ENCODE data around the gene KIF24. TPM values are rescaled to one million over a fixed set of nuclear protein-coding genes. Genes with fewer than 3 reads are reported as not detected.
"Not testable (repeated sequence)": the region's sequence is repeated elsewhere in the genome, so short reads cannot be mapped to it uniquely, and the experiment has no call there.

Gene KIF24
- total RNA-seq, 1 experiment from 2014 or later = 5.8 TPM

GRCh38 chr9:34369636-34370035, 40.6 kb upstream of the KIF24 start:
- CTCF ChIA-PET = interaction anchor here (1.0 kb wide), 1 partner anchor 10 kb away, joined by 3 read pairs; no protein-coding TSS in a partner anchor
- intact Hi-C loops (cut with micrococcal nuclease) = no loop called here
- no peak for ATAC-seq

GRCh38 chr9:34368796-34369195, 39.7 kb upstream of the KIF24 start:
- H3K79me2 ChIP-seq (ENCODE audit: insufficient read depth, low read length); H3K4me1 ChIP-seq (ENCODE audit: control insufficient read depth in 1 of 2, insufficient read depth in 2 of 2, low read length in 2 of 2); H3K36me3 ChIP-seq (ENCODE audit: control insufficient read depth in 1 of 2, insufficient read depth in 2 of 2, low read length in 2 of 2); H3K27me3 ChIP-seq (ENCODE audit: insufficient read depth, low read length); H2AFZ ChIP-seq (ENCODE audit: low read depth, low read length, poor library complexity, severe bottlenecking); POLR2A ChIA-PET; H3K4me2 ChIP-seq (ENCODE audit: low read length); H4K20me1 ChIP-seq (ENCODE audit: insufficient read depth); H3K9me2 ChIP-seq (ENCODE audit: insufficient read depth); RAD21 ChIA-PET (ENCODE audit: low non-redundant PET in 1 of 2, low total read pairs in 2 of 2, uncharacterized antibody in 2 of 2, unreplicated experiment in 2 of 2); DNase-seq (ENCODE audit: low read depth, low spot score); H3K9me3 ChIP-seq (ENCODE audit: control insufficient read depth in 1 of 2, insufficient read depth in 1 of 2, low read depth in 1 of 2, low read length in 2 of 2); H3K4me3 ChIP-seq (replicated peaks in 1 of 2; ENCODE audit: low read depth in 1 of 2, low read length in 2 of 2); BruUV-seq (replicated peaks); ATAC-seq; intact Hi-C loops (cut with micrococcal nuclease); H3K27ac ChIP-seq (ENCODE audit: low read depth, low read length); H3K9ac ChIP-seq (ENCODE audit: low read length): not testable (repeated sequence)
- CTCF ChIA-PET = interaction anchor here (1.0 kb wide), 1 partner anchor 11 kb away, joined by 3 read pairs; no protein-coding TSS in a partner anchor

More at GRCh38 chr9:34369636-34370035, 40.6 kb upstream of the KIF24 start:
- no peak overlapping the region for H3K4me3 ChIP-seq (replicated peaks in 1 of 2; ENCODE audit: low read depth in 1 of 2, low read length in 2 of 2)
- H3K36me3 ChIP-seq (ENCODE audit: control insufficient read depth in 1 of 2, insufficient read depth in 2 of 2, low read length in 2 of 2) = peaks cover 0 to 2% of the 10 kb centered on the region in 2 experiments; a peak in 1 of 4 replicates
- H3K4me2 ChIP-seq (ENCODE audit: low read length) = no peak overlapping the region
- DNase-seq (ENCODE audit: low read depth, low spot score) = no peak
- no peaks in the 10 kb centered on the region for H3K9me3 ChIP-seq (ENCODE audit: control insufficient read depth in 1 of 2, insufficient read depth in 1 of 2, low read depth in 1 of 2, low read length in 2 of 2)
- ChIA-PET POLR2A (no interaction called here), RAD21 (ENCODE audit: low non-redundant PET in 1 of 2, low total read pairs in 2 of 2, uncharacterized antibody in 2 of 2, unreplicated experiment in 2 of 2) (no interaction called here)
- BruUV-seq (replicated peaks) = no TSS peak
- H3K27ac ChIP-seq (ENCODE audit: low read depth, low read length) = no peak overlapping the region
- no peak overlapping the region for H3K9ac ChIP-seq (ENCODE audit: low read length)
- H3K4me1 ChIP-seq (ENCODE audit: control insufficient read depth in 1 of 2, insufficient read depth in 2 of 2, low read length in 2 of 2) = peaks cover 0 to under 1% of the 10 kb centered on the region in 2 experiments; a peak in 1 of 4 replicates
- no peaks in the 10 kb centered on the region for H3K79me2 ChIP-seq (ENCODE audit: insufficient read depth, low read length)
- H2AFZ ChIP-seq (ENCODE audit: low read depth, low read length, poor library complexity, severe bottlenecking) = no peak overlapping the region
- no peaks in the 10 kb centered on the region for H3K9me2 ChIP-seq (ENCODE audit: insufficient read depth)
- no peaks in the 10 kb centered on the region for H4K20me1 ChIP-seq (ENCODE audit: insufficient read depth)
- no peak for TF ChIP-seq SP1 (IDR thresholded peaks at IDR 0.05; ENCODE audit: low read depth)
- TF ChIP-seq ZFX (IDR thresholded peaks at IDR 0.05) = no peak
- TF ChIP-seq ZNF274 (IDR thresholded peaks at IDR 0.05; ENCODE audit: low read depth, low read length) = no peak
- TF ChIP-seq REST (IDR thresholded peaks at IDR 0.05; ENCODE audit: low read depth) = no peak
- TF ChIP-seq, protein P1, sequence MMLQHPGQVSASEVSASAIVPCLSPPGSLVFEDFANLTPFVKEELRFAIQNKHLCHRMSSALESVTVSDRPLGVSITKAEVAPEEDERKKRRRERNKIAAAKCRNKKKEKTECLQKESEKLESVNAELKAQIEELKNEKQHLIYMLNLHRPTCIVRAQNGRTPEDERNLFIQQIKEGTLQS (IDR thresholded peaks at IDR 0.05) = no peak
- no peak for TF ChIP-seq JUND (IDR thresholded peaks at IDR 0.05)
- no peak for TF ChIP-seq TCF7L2 (IDR thresholded peaks at IDR 0.05; ENCODE audit: borderline replicate concordance, extremely low read depth, insufficient read depth, insufficient read length)
- TF ChIP-seq ELF1 (IDR thresholded peaks at IDR 0.05; ENCODE audit: borderline replicate concordance, low read depth) = no peak
- H3K27me3 ChIP-seq (ENCODE audit: insufficient read depth, low read length) = no peaks in the 10 kb centered on the region

- H3K4me3 ChIP-seq (replicated peaks in 1 of 2; ENCODE audit: low read depth in 1 of 2, low read length in 2 of 2); H3K27me3 ChIP-seq (ENCODE audit: insufficient read depth, low read length); H3K4me2 ChIP-seq (ENCODE audit: low read length); H3K27ac ChIP-seq (ENCODE audit: low read depth, low read length); H3K9ac ChIP-seq (ENCODE audit: low read length); H3K9me2 ChIP-seq (ENCODE audit: insufficient read depth); H3K4me1 ChIP-seq (ENCODE audit: control insufficient read depth in 1 of 2, insufficient read depth in 2 of 2, low read length in 2 of 2); H4K20me1 ChIP-seq (ENCODE audit: insufficient read depth); BruUV-seq (replicated peaks); POLR2A ChIA-PET; ATAC-seq; RAD21 ChIA-PET (ENCODE audit: low non-redundant PET in 1 of 2, low total read pairs in 2 of 2, uncharacterized antibody in 2 of 2, unreplicated experiment in 2 of 2); CTCF ChIA-PET; H2AFZ ChIP-seq (ENCODE audit: low read depth, low read length, poor library complexity, severe bottlenecking); intact Hi-C loops (cut with micrococcal nuclease); H3K79me2 ChIP-seq (ENCODE audit: insufficient read depth, low read length); DNase-seq (ENCODE audit: low read depth, low spot score); H3K9me3 ChIP-seq (ENCODE audit: control insufficient read depth in 1 of 2, insufficient read depth in 1 of 2, low read depth in 1 of 2, low read length in 2 of 2); H3K36me3 ChIP-seq (ENCODE audit: control insufficient read depth in 1 of 2, insufficient read depth in 2 of 2, low read length in 2 of 2): not testable (repeated sequence)
Measured at GRCh38 chr9:34367751-34368410, 38.8 kb upstream of the KIF24 start.

All from HCT116 (cell line).